H1 (cell line): Measurements from ENCODE around the gene IQCM. TPM values are rescaled to one million over a fixed set of nuclear protein-coding genes. Genes with fewer than 3 reads are reported as not detected.

ENCODE experiments used
- HDAC6 ChIP-seq: IDR thresholded peaks from one replicate; pipeline ENCODE4 v1.7.1; 2012; ENCODE audit warnings: low read depth, mild to moderate bottlenecking, inconsistent platforms, low read length, moderate library complexity
- KDM1A ChIP-seq: fragments of 200-600, 300-600 bp; sonication (generic); IDR thresholded peaks from 2 replicates; pipeline ENCODE4 v1.7.1; 2016; ENCODE audit warnings: mild to moderate bottlenecking, low read length, borderline replicate concordance
- RBBP5 ChIP-seq: IDR thresholded peaks from 2 replicates; pipeline ENCODE4 v1.7.1; 2012; ENCODE audit warnings: low read depth, mild to moderate bottlenecking, inconsistent platforms, low read length, moderate library complexity, borderline replicate concordance
- RNF2 ChIP-seq: fragments of 200-900, 300-1000 bp; sonication (generic); IDR thresholded peaks from 2 replicates; pipeline ENCODE4 v1.7.1; 2016; ENCODE audit warnings: borderline replicate concordance, low read depth, mild to moderate bottlenecking, antibody characterized with exemption, low read length; ENCODE audit not compliant: poor library complexity, severe bottlenecking; ENCODE audit errors: missing control alignments
- SP2 ChIP-seq: IDR thresholded peaks from 2 replicates; pipeline ENCODE4 v1.6.1; 2012; ENCODE audit warnings: mild to moderate bottlenecking, low read length, inconsistent platforms
- SRF ChIP-seq: IDR thresholded peaks from 2 replicates; pipeline ENCODE4 v1.6.1; 2011; ENCODE audit warnings: mild to moderate bottlenecking, low read depth, low read length, moderate library complexity
- polyA plus RNA-seq, 7 experiments: library from polyadenylated mRNA; depleted of rRNA in 3 of 7; stranded (reverse) in 5 of 7; unstranded in 2 of 7; fragments of >200 nt in 5 of 7; fragments of 200-250 nt in 2 of 7; gene quantifications; 1 replicate in 5 of 7; 2 replicates in 1 of 7; 4 replicates in 1 of 7; pipeline versions ENCODE4 v1.2.1 to v1.2.3, GENCODE V29; 2011 to 2013; ENCODE audit warnings: missing spikeins in 2 of 7, mixed read lengths in 2 of 7
- total RNA-seq: library from RNA; stranded (reverse); fragmentation: NEBNext Ultra II Directional; extraction: Animal tissue kit (Norgen Biotek cat#: 25700); gene quantifications from 2 replicates; pipeline ENCODE4 v1.2.1, GENCODE V29; 2021
- TF ChIP-seq, protein P1 (sequence below): IDR thresholded peaks from 2 replicates; pipeline ENCODE4 v1.6.1; 2012; ENCODE audit warnings: low read length, inconsistent platforms

IQCM gene
- total and polyA plus RNA-seq, 2 of the 8 experiments (the other 6 are each of a cell fraction or from before 2014, with no cell fraction given): not detected

DNA sequence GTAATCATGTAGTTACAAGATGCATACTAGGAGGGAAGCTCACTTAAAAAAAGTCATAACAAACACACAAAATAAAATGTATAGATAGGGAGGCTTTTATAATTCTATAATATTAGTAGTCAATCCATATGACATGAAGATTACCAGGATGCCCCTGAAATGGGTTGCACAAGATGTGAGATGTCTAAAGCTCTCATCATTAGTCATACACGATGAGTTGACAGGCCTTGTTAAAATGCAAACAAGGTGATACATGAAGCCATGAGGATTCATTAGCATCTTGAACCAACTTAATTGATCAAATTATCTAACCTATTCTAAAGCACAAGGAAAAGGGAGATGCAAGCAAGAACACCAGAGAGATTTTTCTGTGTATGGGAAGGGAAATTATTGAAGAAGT, 470.2 kb downstream of the IQCM start (continued):
- TF ChIP-seq, protein P1, sequence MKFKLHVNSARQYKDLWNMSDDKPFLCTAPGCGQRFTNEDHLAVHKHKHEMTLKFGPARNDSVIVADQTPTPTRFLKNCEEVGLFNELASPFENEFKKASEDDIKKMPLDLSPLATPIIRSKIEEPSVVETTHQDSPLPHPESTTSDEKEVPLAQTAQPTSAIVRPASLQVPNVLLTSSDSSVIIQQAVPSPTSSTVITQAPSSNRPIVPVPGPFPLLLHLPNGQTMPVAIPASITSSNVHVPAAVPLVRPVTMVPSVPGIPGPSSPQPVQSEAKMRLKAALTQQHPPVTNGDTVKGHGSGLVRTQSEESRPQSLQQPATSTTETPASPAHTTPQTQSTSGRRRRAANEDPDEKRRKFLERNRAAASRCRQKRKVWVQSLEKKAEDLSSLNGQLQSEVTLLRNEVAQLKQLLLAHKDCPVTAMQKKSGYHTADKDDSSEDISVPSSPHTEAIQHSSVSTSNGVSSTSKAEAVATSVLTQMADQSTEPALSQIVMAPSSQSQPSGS: no peak
- TF ChIP-seq SP2 (no peak), RNF2 (no peak), RBBP5 (no peak), KDM1A (no peak), HDAC6 (no peak), SRF (no peak)
